Heart right ventricle (tissue), 16 donors: Measurements from ENCODE around the gene CILP. TPM values are rescaled to one million over a fixed set of nuclear protein-coding genes. Genes with fewer than 3 reads are reported as not detected.

Source experiments
- ATAC-seq, 8 donors: fragments of 200-7000 bp; cut with Tn5 transposase; one replicate each; pipeline ENCODE4 v1.9.1; 2020; ENCODE audit warnings: mild to moderate bottlenecking in 8 of 8, moderate library complexity in 8 of 8, moderate number of reproducible peaks in 1 of 8
- DNase-seq, 2 donors: peaks; one replicate each; pipeline ENCODE4 v3.0.0-alpha.2; 2020
- H3K27ac ChIP-seq, 10 donors: fragments of 200-600 bp; sonication (generic) in 2 of 10; one replicate each; pipeline versions ENCODE4 v1.5.0 to v1.8.0; 2020 to 2022; ENCODE audit warnings: mild to moderate bottlenecking in 3 of 10
- H3K27me3 ChIP-seq, 7 donors: fragments of 200-600 bp; one replicate each; pipeline ENCODE4 v1.8.0; 2021 to 2022; ENCODE audit warnings: mild to moderate bottlenecking in 2 of 7
- H3K36me3 ChIP-seq, 9 donors: fragments of 200-600 bp; sonication (generic) in 1 of 9; one replicate each; pipeline versions ENCODE4 v1.5.0 to v1.8.0; 2020 to 2022; ENCODE audit warnings: mild to moderate bottlenecking in 2 of 9
- H3K4me1 ChIP-seq, 9 donors: fragments of 200-600 bp; sonication (generic) in 1 of 9; one replicate each; pipeline versions ENCODE4 v1.5.0 to v1.8.0; 2020 to 2022; ENCODE audit warnings: mild to moderate bottlenecking in 4 of 9
- H3K4me3 ChIP-seq, 10 donors: fragments of 200-600 bp; sonication (generic) in 2 of 10; one replicate each; pipeline versions ENCODE4 v1.5.0 to v1.8.0; 2020 to 2022; ENCODE audit warnings: mild to moderate bottlenecking in 7 of 10, moderate library complexity in 2 of 10
- H3K9me3 ChIP-seq, 11 donors: fragments of 200-600 bp in 10 of 11; sonication (generic) in 2 of 11; one replicate each; pipeline versions ENCODE4 v1.5.0 to v1.8.0; 2013 to 2022; ENCODE audit warnings: mild to moderate bottlenecking in 2 of 11, control low read depth in 1 of 11, moderate library complexity in 1 of 11
- CTCF ChIP-seq, 9 donors: fragments of 200-600 bp; sonication (generic) in 2 of 9; IDR thresholded peaks; one replicate each; pipeline versions ENCODE4 v1.5.0 to v1.8.0; 2021 to 2022; ENCODE audit warnings: antibody characterized with exemption in 9 of 9, mild to moderate bottlenecking in 5 of 9, moderate library complexity in 1 of 9
- WGBS, 2 donors: extraction: QIAGEN DNeasy Blood & Tissue Kit; methylation state at CpG; one replicate each; pipeline ENCODE4 v1.1.7; 2013; ENCODE audit warnings: inconsistent platforms in 1 of 2; 5-methylcytosine and 5-hydroxymethylcytosine counted together
- intact Hi-C, 10 donors: fragments of 100-400 bp; cut with DNase I; formaldehyde crosslinking; loops; one replicate each; pipeline versions ENCODE4 v1.11.1 to v1.14.2; 2022
- polyA plus RNA-seq, 2 donors: library from polyadenylated mRNA; stranded (reverse); fragments of 200-250 nt; gene quantifications; one replicate each; pipeline ENCODE4 v1.2.3, GENCODE V29; 2013
- total RNA-seq, 10 donors: library from RNA; stranded (reverse); fragmentation: NEBNext Ultra II Directional in 3 of 10; extraction: Animal tissue kit (Norgen Biotek cat#: 25700) in 3 of 10; gene quantifications; one replicate each; pipeline versions ENCODE4 v1.2.1 to v1.2.4, GENCODE V29; 2021 to 2023
- donor health status: Arrhythmogenic right ventricular cardiomyopathy.
- donor health status: ischemic (EF 13 %, LVEDD 7.1; RV severe dilation, severe dysfunction).
- donor health status: healthy with polysubstance abuse.
- donor health status: DM: no; HTN: yes; CAD: no.
- donor health status: DM: no; HTN: no; CAD: no.
- donor health status: ischemic (EF 25% LVEDD 6.9; RV normal size, moderate dysfunction).
- donor health status: ischemic (EF 25% LVEDD 5.7; RV mildly dilated, moderate dysfunction).
- donor health status: healthy.
- donor health status: DM: yes; HTN: yes; CAD: no.
- donor health status: Ischemic cardiomyopathy.
- donor health status: ischemic (EF 35%, LVEDD 5.7; RV mildly dilated, moderate dysfunction).
- donor health status: nonischemic (EF 11% LVEDD 7.7; RV severe dilation, severe dysfunction).
- donor health status: DM: yes; HTN: yes; CAD: no.
- donor health status: PGD.
- donor health status: ischemic (EF 29% LVEDD 5.4; RV normal size, mild dysfunction).
- donor health status: nonischemic (EF 23%, LVEDD 6.1; RV moderate dilation, normal function).

The CILP gene
- total and polyA plus RNA-seq, 12 donors, result 2.1 to 45.2 (median 7.3) TPM

- H3K4me3 ChIP-seq, result no peak overlapping the region
- H3K27me3 ChIP-seq, result no peaks in the 10 kb centered on the region
- WGBS, 2 donors, result 88 to 92% methylated on average over 3 of the region's 3 CpGs
- H3K27ac ChIP-seq, result no peak overlapping the region
- no peaks in the 10 kb centered on the region for H3K4me1 ChIP-seq
- ATAC-seq (no peak), DNase-seq (no peak)
- TF ChIP-seq CTCF (IDR thresholded peaks at IDR 0.05), result no peak
- intact Hi-C loops, result no loop called here
- H3K36me3 ChIP-seq, result peaks cover 0 to 74% (median 25%) of the 10 kb centered on the region in 9 donors
- H3K9me3 ChIP-seq, result no peaks in the 10 kb centered on the region
Observed at GRCh38 chr15:65147902-65148301, 63.4 kb downstream of the CILP start.

- H3K27me3 ChIP-seq, result no peaks in the 10 kb centered on the region
- H3K36me3 ChIP-seq, result peaks cover 0 to 59% (median 25%) of the 10 kb centered on the region in 9 donors
- ATAC-seq, result no peak
- H3K4me3 ChIP-seq, result no peak overlapping the region
- 86 to 91% methylated on average over 4 of the region's 4 CpGs for WGBS, 2 donors
- H3K27ac ChIP-seq, result no peak overlapping the region
- DNase-seq, result no peak
- no peaks in the 10 kb centered on the region for H3K9me3 ChIP-seq
- intact Hi-C loops, result no loop called here
- no peaks in the 10 kb centered on the region for H3K4me1 ChIP-seq
- TF ChIP-seq CTCF (IDR thresholded peaks at IDR 0.05), result no peak
Observed at GRCh38 chr15:65146438-65146837, 64.8 kb downstream of the CILP start.

Other genes starting within 250 kb of the CILP start
- 10 to 100 TPM; 36.4 to 56.6 (median 45.9) TPM for gene SPG21, start 221.6 kb downstream of the CILP start, total RNA-seq
- 10 to 100 TPM; 30.4 to 57.0 TPM for gene SPG21, start 221.6 kb downstream of the CILP start, polyA plus RNA-seq
- gene MTFMT, start 181.8 kb downstream of the CILP start, total RNA-seq, result 10 to 100 TPM; 13.5 to 21.9 (median 18.6) TPM
- gene MTFMT, start 181.8 kb downstream of the CILP start, polyA plus RNA-seq, result 1 to 10 TPM; 5.5 to 8.0 TPM
- not detected for gene SLC51B, start 166.1 kb downstream of the CILP start, total RNA-seq
- under 1 TPM in 1 of 2 donors, not detected in 1; 0.43 TPM for gene SLC51B, start 166.1 kb downstream of the CILP start, polyA plus RNA-seq
- 10 to 100 TPM in 7 of 10 donors, 1 to 10 TPM in 3; 4.4 to 20.1 (median 11.8) TPM for gene RASL12, start 143.5 kb downstream of the CILP start, total RNA-seq
- 10 to 100 TPM; 13.1 to 18.7 TPM for gene RASL12, start 143.5 kb downstream of the CILP start, polyA plus RNA-seq
- 10 to 100 TPM in 3 of 10 donors, 1 to 10 TPM in 7; 4.1 to 20.5 (median 4.6) TPM for gene KBTBD13, start 134.7 kb downstream of the CILP start, total RNA-seq
- gene KBTBD13, start 134.7 kb downstream of the CILP start, polyA plus RNA-seq, result 1 to 10 TPM in 1 of 2 donors, under 1 TPM in 1; 0.84 to 7.8 TPM
- 1 to 10 TPM in 9 of 10 donors, under 1 TPM in 1; 0.88 to 2.3 (median 1.6) TPM for gene UBAP1L, start 96.3 kb downstream of the CILP start, total RNA-seq
- gene UBAP1L, start 96.3 kb downstream of the CILP start, polyA plus RNA-seq, result 1 to 10 TPM in 1 of 2 donors, under 1 TPM in 1; 0.65 to 5.3 TPM
- 10 to 100 TPM; 12.5 to 25.1 (median 16.1) TPM for gene PDCD7, start 77.7 kb downstream of the CILP start, total RNA-seq
- gene PDCD7, start 77.7 kb downstream of the CILP start, polyA plus RNA-seq, result 10 to 100 TPM in 1 of 2 donors, 1 to 10 TPM in 1; 9.0 to 15.7 TPM
- gene CLPX, start 26.1 kb downstream of the CILP start, total RNA-seq, result 10 to 100 TPM; 57.8 to 67.6 (median 60.8) TPM
- gene CLPX, start 26.1 kb downstream of the CILP start, polyA plus RNA-seq, result 10 to 100 TPM in 1 of 2 donors, 1 to 10 TPM in 1; 8.5 to 14.9 TPM
- gene PARP16, start 75.4 kb upstream of the CILP start, total RNA-seq, result 1 to 10 TPM; 3.3 to 5.2 (median 4.8) TPM
- gene PARP16, start 75.4 kb upstream of the CILP start, polyA plus RNA-seq, result 1 to 10 TPM; 3.1 to 4.6 TPM
- not detected for gene RNU5A-1, start 84.6 kb upstream of the CILP start, total RNA-seq
- not detected for gene RNU5A-1, start 84.6 kb upstream of the CILP start, polyA plus RNA-seq
- 10 to 100 TPM in 2 of 10 donors, not detected in 8; 18.2 to 51.0 TPM for gene RNU5B-1, start 93.2 kb upstream of the CILP start, total RNA-seq
- gene RNU5B-1, start 93.2 kb upstream of the CILP start, polyA plus RNA-seq, result not detected
- under 1 TPM in 7 of 10 donors, not detected in 3; 0.05 to 0.57 (median 0.16) TPM for gene IGDCC3, start 166.5 kb upstream of the CILP start, total RNA-seq
- gene IGDCC3, start 166.5 kb upstream of the CILP start, polyA plus RNA-seq, result under 1 TPM in 1 of 2 donors, not detected in 1; under 0.01 TPM
- 1 to 10 TPM in 5 of 10 donors, under 1 TPM in 5; 0.37 to 2.2 (median 0.94) TPM for gene IGDCC4, start 211.5 kb upstream of the CILP start, total RNA-seq
- 1 to 10 TPM in 1 of 2 donors, under 1 TPM in 1; 0.35 to 1.2 TPM for gene IGDCC4, start 211.5 kb upstream of the CILP start, polyA plus RNA-seq